TTC549 (cell line): ENCODE data around the gene CTRB1.
"Not testable (repeated sequence)": the region's sequence is repeated elsewhere in the genome, so short reads cannot be mapped to it uniquely, and the experiment has no call there.

Experiments
- FAIRE-seq: peaks from 2 replicates; lab custom pipeline; 2012; peaks lifted over from hg19 to GRCh38; lab: Jason Lieb, UNC

CTRB1 gene

GRCh38 chr16:75226550-75227360 is 8.0 kb downstream of the CTRB1 start:
- no peak for FAIRE-seq

- FAIRE-seq: no peak
These were observed 8.8 kb downstream of the CTRB1 start for GRCh38 chr16:75227361-75228142.

GRCh38 chr16:75228143-75228976 is 9.6 kb downstream of the CTRB1 start:
- no peak for FAIRE-seq

GRCh38 chr16:75229172-75230031 is 10.6 kb downstream of the CTRB1 start:
- no peak for FAIRE-seq

GRCh38 chr16:75230471-75231110 is 11.8 kb downstream of the CTRB1 start:
- FAIRE-seq: no peak

GRCh38 chr16:75231570-75231969 is 12.8 kb downstream of the CTRB1 start:
- FAIRE-seq: no peak

- FAIRE-seq: no peak
These were observed 14.8 kb downstream of the CTRB1 start for GRCh38 chr16:75233611-75233938.

- no peak for FAIRE-seq
These were observed 16.3 kb downstream of the CTRB1 start for GRCh38 chr16:75234856-75235696.

GRCh38 chr16:75235721-75236193 is 17.0 kb downstream of the CTRB1 start:
- FAIRE-seq: no peak

GRCh38 chr16:75236232-75236631 is 17.4 kb downstream of the CTRB1 start:
- no peak for FAIRE-seq

- FAIRE-seq: no peak
These were observed 18.1 kb downstream of the CTRB1 start for GRCh38 chr16:75236736-75237397.

- FAIRE-seq: no peak
These were observed 18.8 kb downstream of the CTRB1 start for GRCh38 chr16:75237398-75238131.

GRCh38 chr16:75238132-75238852 is 19.5 kb downstream of the CTRB1 start:
- no peak for FAIRE-seq

- FAIRE-seq: no peak
These were observed 20.2 kb downstream of the CTRB1 start for GRCh38 chr16:75238853-75239541.

GRCh38 chr16:75239542-75240122 is 20.8 kb downstream of the CTRB1 start:
- no peak for FAIRE-seq

- not testable (repeated sequence) for FAIRE-seq
These were observed 21.8 kb downstream of the CTRB1 start for GRCh38 chr16:75240633-75241032.

GRCh38 chr16:75241412-75241811 is 22.6 kb downstream of the CTRB1 start:
- no peak for FAIRE-seq
